Common myeloid progenitor, CD34-positive (primary cell): Measurements from ENCODE around the gene UBL5.

Experiments used
- CTCF ChIA-PET: fragments of 350-600 bp; sonication (Branson Sonifier 250); formaldehyde crosslinking; loops from one replicate; lab custom pipeline; 2021; ENCODE audit warnings: antibody characterized with exemption; lab: Charles Lee
- POLR2A ChIA-PET: fragments of 350-600 bp; sonication (Branson Sonifier 250); formaldehyde crosslinking; loops from one replicate; lab custom pipeline; 2021; ENCODE audit warnings: antibody characterized with exemption; lab: Charles Lee
- DNase-seq, 3 donors: peaks; one replicate each; pipeline versions ENCODE4 v3.0.0 to v3.0.0-alpha.2; 2013
- H3K27ac ChIP-seq, 2 experiments: 1 replicate in 1 of 2; 2 replicates in 1 of 2; pipeline ENCODE4 v1.7.0; 2013; ENCODE audit warnings: inconsistent platforms in 2 of 2, low read length in 2 of 2, mild to moderate bottlenecking in 2 of 2, low read depth in 1 of 2, moderate library complexity in 1 of 2; ENCODE audit not compliant: severe bottlenecking in 2 of 2, insufficient read depth in 1 of 2, poor library complexity in 1 of 2
- H3K27me3 ChIP-seq, 5 experiments: replicated peaks in 2 of 5; 1 replicate in 3 of 5; 2 replicates in 2 of 5; pipeline versions ENCODE4 v1.6.1 to v1.7.0; 2013; ENCODE audit warnings: low read length in 4 of 5, mild to moderate bottlenecking in 2 of 5, moderate library complexity in 2 of 5, inconsistent platforms in 1 of 5; ENCODE audit not compliant: insufficient read depth in 5 of 5, control insufficient read depth in 4 of 5
- H3K36me3 ChIP-seq, 4 experiments: 1 replicate in 2 of 4; 2 replicates in 2 of 4; pipeline versions ENCODE4 v1.6.1 to v1.7.0; 2013; ENCODE audit warnings: low read length in 3 of 4, control low read depth in 1 of 4, mild to moderate bottlenecking in 1 of 4; ENCODE audit not compliant: control insufficient read depth in 4 of 4, insufficient read depth in 4 of 4
- H3K4me1 ChIP-seq, 4 experiments: 1 replicate in 3 of 4; 2 replicates in 1 of 4; pipeline versions ENCODE4 v1.6.1 to v1.7.1; 2013; ENCODE audit warnings: low read length in 3 of 4, mild to moderate bottlenecking in 3 of 4, control low read depth in 1 of 4, inconsistent platforms in 1 of 4, moderate library complexity in 1 of 4; ENCODE audit not compliant: control insufficient read depth in 4 of 4, insufficient read depth in 4 of 4; ENCODE audit errors: control extremely low read depth in 1 of 4
- H3K4me3 ChIP-seq, 7 experiments: 1 replicate in 4 of 7; 2 replicates in 3 of 7; pipeline versions ENCODE4 v1.5.1 to v1.7.0; 2013; ENCODE audit warnings: mild to moderate bottlenecking in 7 of 7, low read length in 6 of 7, moderate library complexity in 6 of 7, inconsistent platforms in 2 of 7, low read depth in 2 of 7, control low read depth in 1 of 7; ENCODE audit not compliant: insufficient read depth in 4 of 7, control insufficient read depth in 1 of 7; ENCODE audit errors: extremely low read depth in 1 of 7
- H3K9me3 ChIP-seq, 5 experiments: 1 replicate in 4 of 5; 2 replicates in 1 of 5; pipeline versions ENCODE4 v1.6.1 to v1.7.1; 2013; ENCODE audit warnings: low read length in 4 of 5, mild to moderate bottlenecking in 2 of 5, inconsistent platforms in 1 of 5, low read depth in 1 of 5, moderate library complexity in 1 of 5; ENCODE audit not compliant: control insufficient read depth in 4 of 5, insufficient read depth in 2 of 5; ENCODE audit errors: control extremely low read depth in 1 of 5
- WGBS: methylation state at CpG from one replicate; pipeline ENCODE4 v1.1.5; 2013; ENCODE audit not compliant: insufficient coverage; 5-methylcytosine and 5-hydroxymethylcytosine counted together

UBL5 gene

GRCh38 chr19:9877780-9878510 lies 50.2 kb downstream of the UBL5 start:
- POLR2A ChIA-PET, result no interaction called here
- DNase-seq, result no peak
- Histone ChIP-seq H3K27me3 (no peaks in the 10 kb centered on the region), H3K9me3 (peaks cover 0 to 2% (median 0%) of the 10 kb centered on the region in 5 experiments), H3K27ac (no peak overlapping the region), H3K4me3 (no peak overlapping the region), H3K36me3 (no peaks in the 10 kb centered on the region), H3K4me1 (no peaks in the 10 kb centered on the region)
- 98% methylated on average over 7 of the region's 10 CpGs for WGBS
- CTCF ChIA-PET, result no interaction called here

- DNase-seq, result no peak
- Histone ChIP-seq H3K36me3 (no peaks in the 10 kb centered on the region), H3K27ac (no peak overlapping the region), H3K4me3 (no peak overlapping the region), H3K4me1 (no peaks in the 10 kb centered on the region), H3K9me3 (peaks cover 0 to 2% (median 0%) of the 10 kb centered on the region in 5 experiments), H3K27me3 (no peaks in the 10 kb centered on the region)
- POLR2A ChIA-PET, result no interaction called here
- CTCF ChIA-PET, result no interaction called here
- 81% methylated on average over 8 of the region's 11 CpGs for WGBS
Measured at GRCh38 chr19:9878511-9879196, 50.9 kb downstream of the UBL5 start.
